Esophagus mucosa (tissue), 1 donor: Measurements from ENCODE around the gene ZNF594. TPM values are rescaled to one million over a fixed set of nuclear protein-coding genes. Genes with fewer than 3 reads are reported as not detected.
"Not testable (repeated sequence)": the region's sequence is repeated elsewhere in the genome, so short reads cannot be mapped to it uniquely, and the experiment has no call there.

Experiments
- ATAC-seq: fragments of 200-7000 bp; cut with Tn5 transposase; one replicate; pipeline ENCODE4 v1.9.1; 2020
- total RNA-seq: library from RNA; stranded (reverse); gene quantifications from one replicate; pipeline ENCODE4 v1.2.4, GENCODE V29; 2023
- donor health status: DM: yes; HTN: yes; CAD: no.

ZNF594 gene
- 1.8 TPM for total RNA-seq

GRCh38 chr17:5191541-5192417 is at the start of gene ZNF594:
ZNF594 (minus strand) TSS chr17:5191868; CDS start chr17:5184256, 7,612 bp downstream.
- peak; percentile 99 for ATAC-seq

- not testable (repeated sequence) for ATAC-seq
Observed at GRCh38 chr17:5239769-5240168, 48.1 kb upstream of the ZNF594 start.

GRCh38 chr17:5238333-5238732 is 46.7 kb upstream of the ZNF594 start:
- ATAC-seq = no peak

- peak; percentile 54 for ATAC-seq
Observed at GRCh38 chr17:5237541-5238016, 45.9 kb upstream of the ZNF594 start.

- no peak for ATAC-seq
Observed at GRCh38 chr17:5236938-5237540, 45.4 kb upstream of the ZNF594 start.

GRCh38 chr17:5234645-5235576 is 43.2 kb upstream of the ZNF594 start, which contains the start of gene SCIMP:
SCIMP (minus strand) TSS chr17:5234860; CDS start chr17:5234755, 105 bp downstream.
- peak; percentile 41 for ATAC-seq

GRCh38 chr17:5233492-5233891 is 41.8 kb upstream of the ZNF594 start:
- not testable (repeated sequence) for ATAC-seq

- peak; percentile 46 for ATAC-seq
Observed at GRCh38 chr17:5226940-5227878, 35.5 kb upstream of the ZNF594 start.

GRCh38 chr17:5225668-5226457 is 34.2 kb upstream of the ZNF594 start:
- no peak for ATAC-seq

GRCh38 chr17:5221912-5222311 is 30.2 kb upstream of the ZNF594 start:
- ATAC-seq = not testable (repeated sequence)

- no peak for ATAC-seq
Observed at GRCh38 chr17:5220074-5220473, 28.4 kb upstream of the ZNF594 start.

- no peak for ATAC-seq
Observed at GRCh38 chr17:5219536-5219935, 27.9 kb upstream of the ZNF594 start.

- not testable (repeated sequence) for ATAC-seq
Observed at GRCh38 chr17:5217562-5217961, 25.9 kb upstream of the ZNF594 start.

- ATAC-seq = no peak
Observed at GRCh38 chr17:5211458-5211857, 19.8 kb upstream of the ZNF594 start.

- no peak for ATAC-seq
Observed at GRCh38 chr17:5210614-5211252, 19.1 kb upstream of the ZNF594 start.

GRCh38 chr17:5210091-5210490 is 18.4 kb upstream of the ZNF594 start:
- ATAC-seq = peak; percentile 38

- no peak for ATAC-seq
Observed at GRCh38 chr17:5209396-5209795, 17.7 kb upstream of the ZNF594 start.

GRCh38 chr17:5203908-5204294 is 12.2 kb upstream of the ZNF594 start:
- ATAC-seq = no peak

- ATAC-seq = peak; percentile 32
Observed at GRCh38 chr17:5203178-5203907, 11.7 kb upstream of the ZNF594 start.
